DOHH2 (cell line): ENCODE data around the gene CTAG1B.

Experiments used
- EZH2phosphoT487 ChIP-seq: fragments of 200-600 bp; sonication (generic); IDR thresholded peaks from 2 replicates; pipeline ENCODE4 v1.6.1; 2017; ENCODE audit warnings: borderline replicate concordance, mild to moderate bottlenecking, antibody characterized with exemption, low read length, moderate library complexity, mixed read lengths
- TF ChIP-seq, protein P1 (sequence below): fragments of 200-600 bp; sonication (generic); IDR thresholded peaks from one replicate; pipeline ENCODE4 v1.5.1; 2014; ENCODE audit warnings: antibody characterized with exemption, mild to moderate bottlenecking, low read depth, low read length; ENCODE audit not compliant: poor library complexity, severe bottlenecking

- TF ChIP-seq, protein P1, sequence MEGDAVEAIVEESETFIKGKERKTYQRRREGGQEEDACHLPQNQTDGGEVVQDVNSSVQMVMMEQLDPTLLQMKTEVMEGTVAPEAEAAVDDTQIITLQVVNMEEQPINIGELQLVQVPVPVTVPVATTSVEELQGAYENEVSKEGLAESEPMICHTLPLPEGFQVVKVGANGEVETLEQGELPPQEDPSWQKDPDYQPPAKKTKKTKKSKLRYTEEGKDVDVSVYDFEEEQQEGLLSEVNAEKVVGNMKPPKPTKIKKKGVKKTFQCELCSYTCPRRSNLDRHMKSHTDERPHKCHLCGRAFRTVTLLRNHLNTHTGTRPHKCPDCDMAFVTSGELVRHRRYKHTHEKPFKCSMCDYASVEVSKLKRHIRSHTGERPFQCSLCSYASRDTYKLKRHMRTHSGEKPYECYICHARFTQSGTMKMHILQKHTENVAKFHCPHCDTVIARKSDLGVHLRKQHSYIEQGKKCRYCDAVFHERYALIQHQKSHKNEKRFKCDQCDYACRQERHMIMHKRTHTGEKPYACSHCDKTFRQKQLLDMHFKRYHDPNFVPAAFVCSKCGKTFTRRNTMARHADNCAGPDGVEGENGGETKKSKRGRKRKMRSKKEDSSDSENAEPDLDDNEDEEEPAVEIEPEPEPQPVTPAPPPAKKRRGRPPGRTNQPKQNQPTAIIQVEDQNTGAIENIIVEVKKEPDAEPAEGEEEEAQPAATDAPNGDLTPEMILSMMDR: no peak
- TF ChIP-seq EZH2phosphoT487: no peak
These were observed 42.8 kb upstream of the CTAG1B start for GRCh38 chrX:154661899-154662298.
